ENCODE results near the gene KRTAP5-7.

GRCh38 chr11:71502026-71502425 is 25.0 kb upstream of the KRTAP5-7 start:
- TF ChIP-seq SNAI2 (CRISPR knock-in tag; IDR thresholded peaks at IDR 0.05), result no peak
- no peak for TF ChIP-seq ZNF70 (CRISPR knock-in tag; IDR thresholded peaks at IDR 0.05)
- no peak for TF ChIP-seq ESRRG (CRISPR knock-in tag; IDR thresholded peaks at IDR 0.05)
- no peak for TF ChIP-seq BACH2 (CRISPR knock-in tag; IDR thresholded peaks at IDR 0.05; ENCODE audit: borderline replicate concordance)
- no peak for TF ChIP-seq ZC3H10 (CRISPR knock-in tag; IDR thresholded peaks at IDR 0.05)
- TF ChIP-seq CREB5 (CRISPR knock-in tag; IDR thresholded peaks at IDR 0.05; ENCODE audit: low read depth), result no peak
- no peak for TF ChIP-seq PPARA (CRISPR knock-in tag; IDR thresholded peaks at IDR 0.05; ENCODE audit: borderline replicate concordance)
- TF ChIP-seq OSR1 (CRISPR knock-in tag; IDR thresholded peaks at IDR 0.05), result no peak
- no peak for TF ChIP-seq TOX (CRISPR knock-in tag; IDR thresholded peaks at IDR 0.05; ENCODE audit: borderline replicate concordance)
- no peak for TF ChIP-seq PATZ1 (CRISPR knock-in tag; IDR thresholded peaks at IDR 0.05; ENCODE audit: borderline replicate concordance)
- no peak for TF ChIP-seq ZFP3 (CRISPR knock-in tag; IDR thresholded peaks at IDR 0.05)
- TF ChIP-seq TCF4 (CRISPR knock-in tag; IDR thresholded peaks at IDR 0.05; ENCODE audit: borderline replicate concordance), result no peak
